K562 (cell line): ENCODE results near the gene HDAC1. TPM values are rescaled to one million over a fixed set of nuclear protein-coding genes. Genes with fewer than 3 reads are reported as not detected.

ENCODE experiments used
- BDP1 ChIP-seq: IDR thresholded peaks from 3 replicates; pipeline ENCODE4 v1.6.1; 2011; ENCODE audit not compliant: insufficient read length, insufficient read depth
- FOXP4 ChIP-seq: sonication (generic); formaldehyde crosslinking; IDR thresholded peaks from 2 replicates; pipeline ENCODE4 v1.8.0; 2022; ENCODE audit warnings: mild to moderate bottlenecking, missing genetic modification reagents, borderline replicate concordance
- GABPA ChIP-seq: fragments of 200-800 bp; sonication (Bioruptor generic); conservative IDR thresholded peaks from 2 replicates; pipeline ENCODE4 v1.6.1; 2016; ENCODE audit warnings: low read depth, missing genetic modification characterization, missing compliant biosample characterization
- HLTF ChIP-seq: fragments of 450-650 bp; IDR thresholded peaks from 2 replicates; pipeline ENCODE4 v1.6.1; 2016
- POLR2AphosphoS2 ChIP-seq: IDR thresholded peaks from 2 replicates; pipeline ENCODE4 v1.6.1; 2012; ENCODE audit warnings: low read length, improper control_type of control experiment
- RBFOX2 ChIP-seq: fragments of 200-400 bp; formaldehyde crosslinking; IDR thresholded peaks from 2 replicates; pipeline ENCODE4 v1.6.1; 2017; ENCODE audit warnings: low read depth, mild to moderate bottlenecking, low read length, moderate library complexity
- RBM25 ChIP-seq: fragments of 200-400 bp; formaldehyde crosslinking; IDR thresholded peaks from 2 replicates; pipeline ENCODE4 v1.6.1; 2018; ENCODE audit warnings: low read length, low read depth, moderate library complexity; ENCODE audit not compliant: severe bottlenecking
- RREB1 ChIP-seq: fragments of 250-450 bp; sonication (Bioruptor Pico); IDR thresholded peaks from 2 replicates; pipeline ENCODE4 v1.4.0; 2020
- SIRT6 ChIP-seq: IDR thresholded peaks from one replicate; pipeline ENCODE4 v1.6.1; 2012; ENCODE audit warnings: low read depth, mild to moderate bottlenecking, control low read depth, inconsistent platforms, low read length, moderate library complexity
- SNRNP70 ChIP-seq: fragments of 200-400 bp; formaldehyde crosslinking; optimal IDR thresholded peaks from 2 replicates; pipeline ENCODE3; 2017; ENCODE audit warnings: low read depth, low read length
- TFE3 ChIP-seq: fragments of 450-650 bp; formaldehyde crosslinking; IDR thresholded peaks from 2 replicates; pipeline ENCODE4 v1.4.0; 2020; ENCODE audit warnings: mild to moderate bottlenecking, mixed read lengths
- ZNF395 ChIP-seq: fragments of 200-800 bp; sonication (Bioruptor generic); IDR thresholded peaks from 2 replicates; pipeline ENCODE4 v1.6.1; 2017; ENCODE audit warnings: missing genetic modification characterization, missing compliant biosample characterization
- ZNF431 ChIP-seq: sonication (generic); formaldehyde crosslinking; IDR thresholded peaks from 2 replicates; pipeline ENCODE4 v1.8.0; 2022; ENCODE audit warnings: mild to moderate bottlenecking, missing genetic modification reagents
- polyA plus RNA-seq, 8 experiments: library from polyadenylated mRNA; depleted of rRNA in 4 of 8; stranded (reverse) in 5 of 8; unstranded in 3 of 8; fragments of >200 nt; fragmentation: Nextera tagmentation in 2 of 8; fragmentation: Illumina TruSeq in 1 of 8; extraction: Ambion mirVana in 2 of 8; extraction: Trizol in 1 of 8; gene quantifications; 2 replicates each; pipeline versions ENCODE4 v1.2.1 to v1.2.3, GENCODE V29; 2011 to 2014; ENCODE audit warnings: inconsistent platforms in 1 of 8, missing spikeins in 1 of 8
- total RNA-seq, 7 experiments: library from RNA; depleted of rRNA in 6 of 7; stranded (reverse); fragments of >200 nt in 6 of 7; fragmentation: Illumina TruSeq in 2 of 7; extraction: Trizol in 2 of 7; gene quantifications; 2 replicates each; pipeline versions ENCODE4 v1.2.1 to v1.2.3, GENCODE V29; 2011 to 2021; ENCODE audit warnings: low replicate concordance in 1 of 7
- TF ChIP-seq, protein P1 (sequence below): sonication (generic); formaldehyde crosslinking; IDR thresholded peaks from 2 replicates; pipeline ENCODE4 v1.8.1; 2023; ENCODE audit warnings: mild to moderate bottlenecking, missing genetic modification reagents, moderate library complexity

The HDAC1 gene
- total and polyA plus RNA-seq, 9 of the 15 experiments (the other 6 are each of a cell fraction or from before 2014, with no cell fraction given), result 169 to 384 (median 193) TPM

GRCh38 chr1:32247983-32248889 is 43.6 kb upstream of the HDAC1 start (continued):
- TF ChIP-seq ZNF395 (CRISPR knock-in tag), result no peak
- TF ChIP-seq SNRNP70, result no peak
- peak; percentile 48; the same call in 1 of the 2 replicates for TF ChIP-seq RBFOX2
- TF ChIP-seq TFE3 (CRISPR knock-in tag), result no peak
- no peak for TF ChIP-seq BDP1
- no peak for TF ChIP-seq SIRT6
- TF ChIP-seq FOXP4 (CRISPR knock-in tag), result no peak
- TF ChIP-seq RREB1 (CRISPR knock-in tag), result no peak
- no peak for TF ChIP-seq POLR2AphosphoS2
- no peak for TF ChIP-seq GABPA (tag)
- TF ChIP-seq HLTF, result peak; percentile 89; the same call in 1 of the 2 replicates
- no peak for TF ChIP-seq ZNF431 (CRISPR knock-in tag)
- TF ChIP-seq RBM25, result peak; percentile 82
- TF ChIP-seq, protein P1, sequence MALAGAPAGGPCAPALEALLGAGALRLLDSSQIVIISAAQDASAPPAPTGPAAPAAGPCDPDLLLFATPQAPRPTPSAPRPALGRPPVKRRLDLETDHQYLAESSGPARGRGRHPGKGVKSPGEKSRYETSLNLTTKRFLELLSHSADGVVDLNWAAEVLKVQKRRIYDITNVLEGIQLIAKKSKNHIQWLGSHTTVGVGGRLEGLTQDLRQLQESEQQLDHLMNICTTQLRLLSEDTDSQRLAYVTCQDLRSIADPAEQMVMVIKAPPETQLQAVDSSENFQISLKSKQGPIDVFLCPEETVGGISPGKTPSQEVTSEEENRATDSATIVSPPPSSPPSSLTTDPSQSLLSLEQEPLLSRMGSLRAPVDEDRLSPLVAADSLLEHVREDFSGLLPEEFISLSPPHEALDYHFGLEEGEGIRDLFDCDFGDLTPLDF (CRISPR knock-in tag), result peak; percentile 62; the same call in 1 of the 2 replicates
